ENCODE data around the gene SLC6A8. TPM values are rescaled to one million over a fixed set of nuclear protein-coding genes. Genes with fewer than 3 reads are reported as not detected.

Gene SLC6A8
- total RNA-seq, 1 donor from 2014 or later: 94.1 TPM

DNA sequence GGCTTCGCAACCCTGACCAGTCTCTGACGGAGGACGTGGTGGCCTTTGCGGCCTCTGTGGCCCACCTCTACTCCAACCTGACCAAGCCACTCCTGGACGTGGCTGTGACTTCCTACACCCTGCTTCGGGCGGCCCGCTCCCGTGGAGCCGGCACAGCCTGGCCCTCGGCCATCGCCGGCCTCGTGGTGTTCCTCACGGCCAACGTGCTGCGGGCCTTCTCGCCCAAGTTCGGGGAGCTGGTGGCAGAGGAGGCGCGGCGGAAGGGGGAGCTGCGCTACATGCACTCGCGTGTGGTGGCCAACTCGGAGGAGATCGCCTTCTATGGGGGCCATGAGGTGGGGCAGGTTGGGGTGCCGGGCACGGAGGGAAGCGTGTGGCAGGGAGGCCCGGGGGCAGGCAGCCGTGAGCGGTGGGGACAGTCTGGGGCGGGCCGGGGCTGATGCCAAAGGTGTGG lies 38.1 kb downstream of the SLC6A8 start:
- H3K27ac Mint-ChIP-seq: no peak overlapping the region
- no peak overlapping the region for H2AFZ ChIP-seq (replicated peaks)
- peak overlapping the region; percentile 66 for H3K4me3 Mint-ChIP-seq
- no peaks in the 10 kb centered on the region for H3K9me3 ChIP-seq (ENCODE audit: low read depth)
- H4K20me1 ChIP-seq (ENCODE audit: low read depth): peaks cover 52% of the 10 kb centered on the region
- H3K27me3 ChIP-seq: no peaks in the 10 kb centered on the region
- peaks cover 3% of the 10 kb centered on the region for H3K36me3 ChIP-seq
- peaks cover 7% of the 10 kb centered on the region for H3K36me3 Mint-ChIP-seq
- peaks cover 20% of the 10 kb centered on the region for H3K4me1 Mint-ChIP-seq
- TF ChIP-seq EZH2phosphoT487 (IDR thresholded peaks at IDR 0.05): no peak
- TF ChIP-seq EZH2 (IDR thresholded peaks at IDR 0.05): no peak
- TF ChIP-seq, protein P1, sequence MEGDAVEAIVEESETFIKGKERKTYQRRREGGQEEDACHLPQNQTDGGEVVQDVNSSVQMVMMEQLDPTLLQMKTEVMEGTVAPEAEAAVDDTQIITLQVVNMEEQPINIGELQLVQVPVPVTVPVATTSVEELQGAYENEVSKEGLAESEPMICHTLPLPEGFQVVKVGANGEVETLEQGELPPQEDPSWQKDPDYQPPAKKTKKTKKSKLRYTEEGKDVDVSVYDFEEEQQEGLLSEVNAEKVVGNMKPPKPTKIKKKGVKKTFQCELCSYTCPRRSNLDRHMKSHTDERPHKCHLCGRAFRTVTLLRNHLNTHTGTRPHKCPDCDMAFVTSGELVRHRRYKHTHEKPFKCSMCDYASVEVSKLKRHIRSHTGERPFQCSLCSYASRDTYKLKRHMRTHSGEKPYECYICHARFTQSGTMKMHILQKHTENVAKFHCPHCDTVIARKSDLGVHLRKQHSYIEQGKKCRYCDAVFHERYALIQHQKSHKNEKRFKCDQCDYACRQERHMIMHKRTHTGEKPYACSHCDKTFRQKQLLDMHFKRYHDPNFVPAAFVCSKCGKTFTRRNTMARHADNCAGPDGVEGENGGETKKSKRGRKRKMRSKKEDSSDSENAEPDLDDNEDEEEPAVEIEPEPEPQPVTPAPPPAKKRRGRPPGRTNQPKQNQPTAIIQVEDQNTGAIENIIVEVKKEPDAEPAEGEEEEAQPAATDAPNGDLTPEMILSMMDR (IDR thresholded peaks at IDR 0.05): no peak
- H3K4me1 ChIP-seq: peaks cover 12% of the 10 kb centered on the region
- no peaks in the 10 kb centered on the region for H3F3A ChIP-seq (ENCODE audit: low read depth)
- peaks cover 21% of the 10 kb centered on the region for H3K79me2 ChIP-seq (ENCODE audit: low read depth)
- no peak overlapping the region for H3K4me3 ChIP-seq
- no peak overlapping the region for H3K27ac ChIP-seq
- H3K4me2 ChIP-seq: no peak overlapping the region
- H3K9me3 Mint-ChIP-seq: peaks cover 17% of the 10 kb centered on the region
- H3K27me3 Mint-ChIP-seq (ENCODE audit: insufficient read depth, low read depth): peaks cover 6% of the 10 kb centered on the region
- no peak for DNase-seq (ENCODE audit: low spot score)
- H3K9ac ChIP-seq: no peak overlapping the region

DNA sequence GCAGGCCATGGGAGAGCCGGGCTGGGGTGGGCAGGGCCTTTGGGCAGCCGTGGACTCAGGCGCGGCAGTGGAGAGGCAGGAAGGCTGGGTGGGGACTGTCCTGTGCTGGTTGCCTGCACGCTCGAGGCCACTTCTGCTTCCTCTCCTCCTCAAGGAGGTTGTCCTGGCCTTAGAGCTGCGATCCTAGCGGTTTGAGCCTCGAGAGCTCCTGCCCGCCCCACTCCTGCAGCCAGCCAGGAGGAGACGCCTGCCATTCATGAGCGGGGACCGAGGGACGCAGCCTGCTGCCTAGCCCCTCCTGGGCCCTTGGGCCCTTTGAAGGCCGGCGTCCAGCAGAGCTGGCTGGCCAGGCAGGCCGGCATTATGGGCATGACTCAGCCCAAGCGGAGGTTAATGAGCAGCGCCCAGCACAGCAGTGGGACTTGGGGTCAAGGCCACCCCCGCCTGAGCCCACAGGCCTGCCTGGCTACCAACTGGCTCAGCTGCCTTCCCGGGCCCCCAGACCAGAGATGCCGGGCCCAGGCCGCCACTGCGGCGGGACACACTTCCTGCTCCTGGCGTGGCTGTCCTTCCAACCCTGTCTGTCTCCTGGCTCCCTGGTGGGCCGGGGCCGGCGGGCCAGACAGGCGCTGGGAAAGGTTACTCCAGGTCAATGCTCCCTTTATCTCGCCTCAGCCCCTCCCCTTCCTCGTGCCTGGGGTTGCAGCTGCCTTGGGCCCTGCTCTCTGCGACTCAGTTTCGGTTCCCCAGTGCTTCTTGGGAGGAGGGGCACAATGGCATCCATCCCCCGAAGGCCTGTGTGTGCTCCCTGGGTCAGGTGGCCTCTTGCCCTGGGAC lies 38.8 kb downstream of the SLC6A8 start:
- DNase-seq (ENCODE audit: low spot score): peak; percentile 84
- peaks cover 9% of the 10 kb centered on the region for H3K36me3 Mint-ChIP-seq
- Histone ChIP-seq H3K4me2 (peak overlapping the region; percentile 59), H3K27me3 (no peaks in the 10 kb centered on the region), H2AFZ (replicated peaks) (no peak overlapping the region), H3K27ac (no peak overlapping the region), H3K79me2 (ENCODE audit: low read depth) (peaks cover 21% of the 10 kb centered on the region), H3K9ac (no peak overlapping the region), H4K20me1 (ENCODE audit: low read depth) (peaks cover 52% of the 10 kb centered on the region), H3K4me1 (peaks cover 12% of the 10 kb centered on the region), H3K36me3 (peaks cover 3% of the 10 kb centered on the region), H3K4me3 (peak overlapping the region; percentile 3), H3F3A (ENCODE audit: low read depth) (no peaks in the 10 kb centered on the region), H3K9me3 (ENCODE audit: low read depth) (no peaks in the 10 kb centered on the region)
- H3K27me3 Mint-ChIP-seq (ENCODE audit: insufficient read depth, low read depth): peaks cover 6% of the 10 kb centered on the region
- H3K27ac Mint-ChIP-seq: peak overlapping the region; percentile 29
- TF ChIP-seq EZH2 (IDR thresholded peaks at IDR 0.05) (no peak), EZH2phosphoT487 (IDR thresholded peaks at IDR 0.05) (no peak)
- TF ChIP-seq, protein P1 (IDR thresholded peaks at IDR 0.05): no peak
- peaks cover 20% of the 10 kb centered on the region for H3K4me1 Mint-ChIP-seq
- peak overlapping the region; percentile 71 for H3K4me3 Mint-ChIP-seq
- peaks cover 21% of the 10 kb centered on the region for H3K9me3 Mint-ChIP-seq

DNA sequence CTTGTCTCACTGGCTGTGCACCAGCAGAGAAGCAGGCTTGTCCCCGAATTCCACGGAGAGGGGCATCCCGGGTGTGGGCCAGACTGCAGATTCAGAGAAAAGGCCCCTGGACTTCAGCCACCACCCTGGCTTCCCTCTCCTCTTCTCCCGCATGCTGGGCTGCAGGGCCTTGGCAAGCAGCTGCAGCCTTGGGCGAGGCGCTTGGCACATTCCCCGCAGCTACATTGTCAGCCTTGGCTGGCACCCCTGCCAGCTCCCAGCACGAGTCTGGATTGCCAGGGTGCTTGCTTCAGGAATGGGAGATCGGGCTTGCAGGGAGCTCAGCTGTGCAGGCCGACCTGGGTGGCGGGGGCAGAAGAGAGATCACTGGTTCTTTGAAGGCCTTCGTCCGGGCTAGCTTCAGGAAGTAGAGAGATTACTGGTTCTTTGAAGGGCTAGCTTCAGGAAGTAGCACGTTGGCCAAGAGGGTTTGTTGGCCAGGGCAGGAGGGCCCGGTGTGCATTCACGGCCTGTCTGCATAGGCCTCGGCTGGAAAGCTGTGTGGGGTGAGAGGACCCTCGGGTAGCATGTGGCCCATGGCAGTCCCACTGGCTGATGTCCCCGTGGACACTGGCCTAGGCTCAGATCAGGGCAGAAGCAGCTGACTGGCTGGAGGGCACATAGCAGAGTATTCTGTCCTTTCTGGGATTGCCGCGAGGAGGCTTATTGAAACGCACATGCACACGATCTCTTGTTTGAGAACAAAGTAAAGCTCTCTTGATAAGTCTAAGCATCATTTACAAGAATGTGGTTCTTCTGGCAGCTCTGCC lies 39.6 kb downstream of the SLC6A8 start:
- no peaks in the 10 kb centered on the region for H3K9me3 ChIP-seq (ENCODE audit: low read depth)
- H4K20me1 ChIP-seq (ENCODE audit: low read depth): peaks cover 44% of the 10 kb centered on the region
- H3F3A ChIP-seq (ENCODE audit: low read depth): no peaks in the 10 kb centered on the region
- Mint-ChIP-seq H3K27ac (peak overlapping the region; percentile 29), H3K27me3 (ENCODE audit: insufficient read depth, low read depth) (peaks cover 6% of the 10 kb centered on the region), H3K4me1 (peaks cover 20% of the 10 kb centered on the region), H3K9me3 (peaks cover 27% of the 10 kb centered on the region), H3K36me3 (peaks cover 8% of the 10 kb centered on the region), H3K4me3 (peak overlapping the region; percentile 71)
- H3K4me2 ChIP-seq: peak overlapping the region; percentile 59
- no peak overlapping the region for H3K27ac ChIP-seq
- no peak overlapping the region for H3K9ac ChIP-seq
- no peak overlapping the region for H2AFZ ChIP-seq (replicated peaks)
- H3K4me1 ChIP-seq: peaks cover 8% of the 10 kb centered on the region
- peaks cover 13% of the 10 kb centered on the region for H3K79me2 ChIP-seq (ENCODE audit: low read depth)
- DNase-seq (ENCODE audit: low spot score): no peak
- H3K4me3 ChIP-seq: peak overlapping the region; percentile 3
- H3K36me3 ChIP-seq: no peaks in the 10 kb centered on the region
- TF ChIP-seq, protein P1 (IDR thresholded peaks at IDR 0.05): no peak
- H3K27me3 ChIP-seq: no peaks in the 10 kb centered on the region

Measured in neural progenitor cell (in vitro differentiated cells).